Stimulated activated CD4-positive, alpha-beta T cell treated with anti-CD3 and anti-CD28 coated beads, Interleukin-15, amount 100 ng/mL, for 24 hours (primary cell): Measurements from ENCODE around the gene OPN1SW.

ENCODE experiments used
- DNase-seq: peaks from one replicate; pipeline ENCODE4 v3.0.0-alpha.2; 2020

Gene OPN1SW

GRCh38 chr7:128775744-128776474, at the start of gene OPN1SW:
Gene OPN1SW (minus strand): TSS chr7:128775794. CDS start chr7:128775781, 13 bp downstream.
- DNase-seq = no peak

- DNase-seq = no peak
Measured at GRCh38 chr7:128821724-128822123, 46.1 kb upstream of the OPN1SW start.

GRCh38 chr7:128818694-128819093, 43.1 kb upstream of the OPN1SW start:
- DNase-seq = no peak

GRCh38 chr7:128815289-128815942, 39.8 kb upstream of the OPN1SW start:
- no peak for DNase-seq

- DNase-seq = no peak
Measured at GRCh38 chr7:128814499-128814898, 38.9 kb upstream of the OPN1SW start.

- DNase-seq = no peak
Measured at GRCh38 chr7:128812514-128813168, 37.0 kb upstream of the OPN1SW start.

GRCh38 chr7:128811631-128812430, 36.2 kb upstream of the OPN1SW start:
- DNase-seq = no peak

- no peak for DNase-seq
Measured at GRCh38 chr7:128810997-128811396, 35.4 kb upstream of the OPN1SW start.

GRCh38 chr7:128810473-128810872, 34.9 kb upstream of the OPN1SW start:
- no peak for DNase-seq

- DNase-seq = no peak
Measured at GRCh38 chr7:128809363-128809762, 33.8 kb upstream of the OPN1SW start.

GRCh38 chr7:128807191-128807590, 31.6 kb upstream of the OPN1SW start:
- DNase-seq = no peak

- DNase-seq = no peak
Measured at GRCh38 chr7:128805225-128805624, 29.6 kb upstream of the OPN1SW start.

- DNase-seq = no peak
Measured at GRCh38 chr7:128804484-128804883, 28.9 kb upstream of the OPN1SW start.

GRCh38 chr7:128801667-128802418, 26.2 kb upstream of the OPN1SW start:
- DNase-seq = no peak

GRCh38 chr7:128801003-128801402, 25.4 kb upstream of the OPN1SW start:
- DNase-seq = no peak

- DNase-seq = no peak
Measured at GRCh38 chr7:128800567-128800966, 25.0 kb upstream of the OPN1SW start.

- DNase-seq = no peak
Measured at GRCh38 chr7:128799451-128799850, 23.9 kb upstream of the OPN1SW start.

GRCh38 chr7:128796327-128796726, 20.7 kb upstream of the OPN1SW start:
- no peak for DNase-seq

GRCh38 chr7:128795129-128795528, 19.5 kb upstream of the OPN1SW start:
- no peak for DNase-seq

GRCh38 chr7:128794436-128794835, 18.8 kb upstream of the OPN1SW start:
- DNase-seq = no peak

- DNase-seq = peak; percentile 29
Measured at GRCh38 chr7:128794020-128794419, 18.4 kb upstream of the OPN1SW start.

GRCh38 chr7:128793181-128793547, 17.6 kb upstream of the OPN1SW start:
- no peak for DNase-seq
